Measurements from ENCODE around the gene CEP250.

GRCh38 chr20:35410613-35411012 lies 44.8 kb upstream of the CEP250 start:
- TF ChIP-seq GATA2 (IDR thresholded peaks at IDR 0.05; ENCODE audit: low read depth, low read length) (no peak), GATA3 (IDR thresholded peaks at IDR 0.05; ENCODE audit: low read depth, low read length) (no peak)
